Ishikawa (cell line): ENCODE data around the gene HOXC6.

Source experiments
- CEBPB ChIP-seq: IDR thresholded peaks from 2 replicates; pipeline ENCODE4 v1.6.1; 2012
- CREB1 ChIP-seq: IDR thresholded peaks from 2 replicates; pipeline ENCODE4 v1.6.1; 2012; ENCODE audit warnings: low read depth
- EGR1 ChIP-seq: IDR thresholded peaks from 2 replicates; pipeline ENCODE4 v1.6.1; 2012
- EP300 ChIP-seq: IDR thresholded peaks from 2 replicates; pipeline ENCODE4 v1.6.1; 2012; ENCODE audit warnings: borderline replicate concordance
- FOXM1 ChIP-seq: IDR thresholded peaks from 2 replicates; pipeline ENCODE4 v1.6.1; 2012; ENCODE audit warnings: low read depth, borderline replicate concordance
- MAX ChIP-seq: IDR thresholded peaks from 2 replicates; pipeline ENCODE4 v1.6.1; 2012
- NFIC ChIP-seq: IDR thresholded peaks from 2 replicates; pipeline ENCODE4 v1.6.1; 2012
- RAD21 ChIP-seq: IDR thresholded peaks from 2 replicates; pipeline ENCODE4 v1.6.1; 2012; ENCODE audit warnings: low read depth
- REST ChIP-seq: IDR thresholded peaks from 2 replicates; pipeline ENCODE4 v1.6.1; 2012; ENCODE audit warnings: low read depth, mild to moderate bottlenecking
- TAF1 ChIP-seq: IDR thresholded peaks from 2 replicates; pipeline ENCODE4 v1.6.1; 2012; ENCODE audit warnings: low read depth, mild to moderate bottlenecking
- TCF12 ChIP-seq: IDR thresholded peaks from 2 replicates; pipeline ENCODE4 v1.6.1; 2012; ENCODE audit warnings: low read depth
- TEAD4 ChIP-seq: IDR thresholded peaks from 2 replicates; pipeline ENCODE4 v1.6.1; 2012
- USF1 ChIP-seq: IDR thresholded peaks from 2 replicates; pipeline ENCODE4 v1.6.1; 2012
- YY1 ChIP-seq: IDR thresholded peaks from 2 replicates; pipeline ENCODE4 v1.6.1; 2012; ENCODE audit warnings: low read depth
- ZBTB7A ChIP-seq: IDR thresholded peaks from 2 replicates; pipeline ENCODE4 v1.6.1; 2012; ENCODE audit warnings: low read depth

The HOXC6 gene

GRCh38 chr12:53985692-53985993 lies 42.6 kb upstream of the HOXC6 start:
- TF ChIP-seq CREB1 (no peak), RAD21 (no peak), YY1 (no peak), USF1 (no peak), CEBPB (no peak)

GRCh38 chr12:53985994-53986685 lies 42.1 kb upstream of the HOXC6 start:
- peak; percentile 38; the same call in 1 of the 2 replicates for TF ChIP-seq ZBTB7A
- TF ChIP-seq MAX, result peak; percentile 50; the same call in 1 of the 2 replicates
- no peak for TF ChIP-seq YY1
- no peak for TF ChIP-seq CEBPB

- TF ChIP-seq TCF12 (no peak), CEBPB (no peak), RAD21 (no peak), TEAD4 (no peak), YY1 (no peak), CREB1 (no peak), ZBTB7A (no peak), FOXM1 (no peak), MAX (no peak), EP300 (no peak), USF1 (no peak), NFIC (no peak)
Observed at GRCh38 chr12:53986686-53987483, 41.4 kb upstream of the HOXC6 start.

- TF ChIP-seq TCF12 (no peak), EP300 (no peak), RAD21 (no peak), FOXM1 (no peak), TEAD4 (no peak), MAX (no peak), USF1 (no peak), CREB1 (no peak), EGR1 (no peak), REST (no peak)
Observed at GRCh38 chr12:53987787-53988230, 40.4 kb upstream of the HOXC6 start.

- TF ChIP-seq EGR1, result no peak
- TF ChIP-seq YY1, result no peak
- TF ChIP-seq FOXM1, result no peak
- no peak for TF ChIP-seq REST
- no peak for TF ChIP-seq USF1
- TF ChIP-seq RAD21, result no peak
- no peak for TF ChIP-seq ZBTB7A
- no peak for TF ChIP-seq CREB1
- TF ChIP-seq TAF1, result no peak
- TF ChIP-seq TCF12, result no peak
Observed at GRCh38 chr12:53988541-53989226, 39.6 kb upstream of the HOXC6 start.
